Testis (tissue), 2 donors: ENCODE measurements around the gene SPINK1.

Experiments used
- CTCF ChIP-seq, 3 experiments: fragments of 450-650 bp in 2 of 3; fragments of 200-600 bp in 1 of 3; sonication (generic) in 1 of 3; IDR thresholded peaks; one replicate each; pipeline ENCODE4 v1.5.1; 2016 to 2019; ENCODE audit warnings: antibody characterized with exemption in 3 of 3, mild to moderate bottlenecking in 2 of 3, moderate library complexity in 1 of 3
- POLR2A ChIP-seq: fragments of 450-650 bp; IDR thresholded peaks from one replicate; pipeline ENCODE4 v1.6.1; 2017; ENCODE audit warnings: antibody characterized with exemption, mild to moderate bottlenecking, moderate library complexity

DNA sequence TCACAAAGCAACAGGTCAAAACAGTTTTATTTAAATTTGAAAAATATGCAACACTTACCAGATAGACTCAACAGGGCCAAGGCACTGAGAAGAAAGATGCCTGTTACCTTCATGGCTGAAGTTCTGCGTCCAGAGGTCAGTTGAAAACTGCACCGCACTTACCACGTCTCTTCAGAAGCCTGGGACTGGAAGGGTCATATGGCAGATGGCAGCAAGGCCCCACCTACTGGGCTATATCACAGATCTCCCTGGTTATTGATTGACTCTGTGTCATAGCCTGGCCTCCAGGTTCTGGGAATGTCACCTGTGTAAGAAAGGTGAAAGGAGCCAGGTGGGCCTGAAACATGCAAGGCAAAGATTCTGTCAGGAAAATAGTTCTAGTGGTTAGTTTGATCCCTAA is at the start of gene SPINK1:
- TF ChIP-seq CTCF (IDR thresholded peaks at IDR 0.05) (no peak), POLR2A (no peak)
